Neural progenitor cell (in vitro differentiated cells): ENCODE results near the gene HS2ST1.

Experiments used
- CTCF ChIP-seq: fragments of 200-600 bp; sonication (generic); IDR thresholded peaks from 2 replicates; pipeline ENCODE4 v1.5.1; 2017; ENCODE audit warnings: antibody characterized with exemption, mild to moderate bottlenecking
- EZH2 ChIP-seq: fragments of 200-600 bp; sonication (generic); IDR thresholded peaks from 2 replicates; pipeline ENCODE4 v1.6.1; 2017; ENCODE audit warnings: antibody characterized with exemption, mild to moderate bottlenecking, moderate library complexity

GRCh38 chr1:87044424-87044823 is 130.0 kb downstream of the HS2ST1 start:
- no peak for TF ChIP-seq CTCF
- TF ChIP-seq EZH2: no peak
